ENCODE results near the gene AFMID.

Gene AFMID

DNA sequence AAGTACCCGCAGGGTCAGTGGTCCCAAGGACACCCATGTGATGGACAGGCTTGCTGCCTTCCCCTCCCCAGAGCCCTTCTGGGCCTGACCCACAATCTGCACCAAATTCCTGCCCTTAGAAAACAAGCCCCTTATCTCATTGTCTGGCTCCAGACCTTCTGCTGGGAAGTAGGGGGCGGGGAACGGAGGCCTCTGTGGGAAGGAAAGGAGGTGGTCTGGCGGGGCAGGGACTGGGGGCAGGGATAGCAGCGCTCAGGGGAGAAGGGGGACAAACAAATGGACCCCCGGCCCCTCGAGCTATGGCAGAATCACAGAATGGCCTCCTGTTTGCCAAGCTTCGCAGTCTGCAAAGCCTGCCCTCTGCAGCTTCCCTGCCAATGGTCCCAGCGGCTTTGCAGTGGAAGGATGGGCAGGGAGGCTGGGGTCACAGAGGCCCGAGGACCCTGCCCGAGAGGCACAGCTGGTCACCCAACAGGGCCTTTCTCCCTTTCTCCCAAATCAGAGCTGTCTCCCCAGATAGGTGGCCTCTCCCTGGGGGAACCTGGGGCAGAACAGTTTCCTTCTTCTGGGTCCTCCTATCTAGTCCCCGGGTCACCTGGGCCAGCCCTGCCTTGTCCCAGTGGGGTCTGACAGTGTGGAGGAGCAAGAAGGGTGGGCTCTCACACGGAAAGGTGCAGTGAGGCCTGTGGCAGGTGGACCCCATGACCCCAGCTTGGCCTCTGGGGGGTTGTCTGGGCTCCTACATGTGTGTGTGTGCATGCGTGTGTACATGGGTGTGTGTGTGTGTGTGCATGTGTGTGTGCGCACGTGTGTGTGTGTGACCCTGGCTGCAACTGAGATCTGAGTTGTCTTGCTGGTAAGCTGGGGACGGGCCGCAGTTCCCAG lies 69.8 kb downstream of the AFMID start:
- DNase-seq, result no peak
